Psoas muscle (tissue), 8 donors: ENCODE results near the gene RGL2. TPM values are rescaled to one million over a fixed set of nuclear protein-coding genes. Genes with fewer than 3 reads are reported as not detected.

Experiments
- ATAC-seq, 4 donors: fragments of 200-7000 bp; cut with Tn5 transposase; one replicate each; pipeline ENCODE4 v1.9.1; 2020; ENCODE audit warnings: moderate library complexity in 3 of 4, mild to moderate bottlenecking in 2 of 4
- DNase-seq, 2 donors: peaks; one replicate each; pipeline ENCODE4 v3.0.0-alpha.2; 2020
- H3K27ac ChIP-seq: fragments of 200-600 bp; one replicate; pipeline ENCODE4 v1.8.0; 2022
- H3K27me3 ChIP-seq, 3 donors: fragments of 200-600 bp in 1 of 3; one replicate each; pipeline versions ENCODE4 v1.6.1 to v1.8.0; 2013 to 2022; ENCODE audit warnings: low read length in 2 of 3, mild to moderate bottlenecking in 2 of 3, moderate library complexity in 1 of 3; ENCODE audit not compliant: insufficient read depth in 3 of 3
- H3K36me3 ChIP-seq, 2 donors: fragments of 200-600 bp in 1 of 2; one replicate each; pipeline versions ENCODE4 v1.6.1 to v1.8.0; 2013 to 2022; ENCODE audit warnings: low read depth in 1 of 2, mild to moderate bottlenecking in 1 of 2, moderate library complexity in 1 of 2; ENCODE audit not compliant: insufficient read depth in 1 of 2
- H3K4me1 ChIP-seq: fragments of 200-600 bp; one replicate; pipeline ENCODE4 v1.8.0; 2022
- H3K4me3 ChIP-seq: fragments of 200-600 bp; one replicate; pipeline ENCODE4 v1.8.0; 2022; ENCODE audit warnings: mild to moderate bottlenecking
- H3K9me3 ChIP-seq: fragments of 200-600 bp; one replicate; pipeline ENCODE4 v1.8.0; 2022
- WGBS, 3 donors: extraction: QIAGEN DNeasy Blood & Tissue Kit; methylation state at CpG; one replicate each; pipeline versions ENCODE4 v1.1.6 to v1.1.7; 2013; 5-methylcytosine and 5-hydroxymethylcytosine counted together
- intact Hi-C, 2 donors: fragments of 100-400 bp; cut with DNase I; formaldehyde crosslinking; loops; one replicate each; pipeline versions ENCODE4 v1.11.0 to v1.14.2; 2022
- polyA plus RNA-seq, 3 donors: library from polyadenylated mRNA; stranded (reverse); fragments of 200-250 nt; gene quantifications; one replicate each; pipeline ENCODE4 v1.2.3, GENCODE V29; 2013
- total RNA-seq, 4 donors: library from RNA; stranded (reverse); fragmentation: NEBNext Ultra II Directional in 2 of 4; extraction: Animal tissue kit (Norgen Biotek cat#: 25700) in 2 of 4; gene quantifications; one replicate each; pipeline versions ENCODE4 v1.2.1 to v1.2.4, GENCODE V29; 2021 to 2023
- TF ChIP-seq, protein P1 (sequence below): fragments of 200-600 bp; IDR thresholded peaks from one replicate; pipeline ENCODE4 v1.8.0; 2022; ENCODE audit warnings: antibody characterized with exemption
- donor health status: healthy with polysubstance abuse.
- donor health status: DM: no; HTN: no; CAD: no; lungs with moderate emphysema.
- donor health status: Bipolar disorder and iron deficiency.
- donor health status: healthy.
- donor health status: DM: yes; HTN: yes; CAD: no.
- donor health status: DM: no; HTN: no; CAD: no.
- donor health status: DM: no; HTN: no; CAD: no.
- donor health status: DM: yes; HTN: yes; CAD: no.

RGL2 gene
- total and polyA plus RNA-seq, 7 donors = 30.5 to 66.1 (median 52.1) TPM

DNA sequence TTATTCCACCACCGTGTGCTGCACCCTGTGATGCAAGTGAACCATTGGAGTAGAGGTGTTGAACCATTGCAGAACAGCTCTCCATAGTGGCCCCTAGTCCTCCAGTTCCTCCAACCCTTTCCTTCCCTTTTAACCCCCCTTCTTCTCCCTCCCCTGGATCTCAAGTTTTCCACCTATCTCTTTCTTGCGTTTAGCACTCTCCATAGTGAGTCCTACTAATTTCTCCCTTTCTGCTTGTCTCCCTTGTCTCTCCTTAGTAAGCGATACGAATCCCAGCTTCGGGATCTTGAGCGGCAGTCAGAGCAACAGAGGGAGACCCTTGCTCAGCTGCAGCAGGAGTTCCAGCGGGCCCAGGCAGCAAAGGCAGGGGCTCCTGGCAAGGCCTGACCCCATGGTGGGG, 8.3 kb downstream of the RGL2 start:
- peak overlapping the region; percentile 77 for H3K27ac ChIP-seq
- H3K36me3 ChIP-seq = peaks cover 3 to 78% of the 10 kb centered on the region in 2 donors
- TF ChIP-seq, protein P1, sequence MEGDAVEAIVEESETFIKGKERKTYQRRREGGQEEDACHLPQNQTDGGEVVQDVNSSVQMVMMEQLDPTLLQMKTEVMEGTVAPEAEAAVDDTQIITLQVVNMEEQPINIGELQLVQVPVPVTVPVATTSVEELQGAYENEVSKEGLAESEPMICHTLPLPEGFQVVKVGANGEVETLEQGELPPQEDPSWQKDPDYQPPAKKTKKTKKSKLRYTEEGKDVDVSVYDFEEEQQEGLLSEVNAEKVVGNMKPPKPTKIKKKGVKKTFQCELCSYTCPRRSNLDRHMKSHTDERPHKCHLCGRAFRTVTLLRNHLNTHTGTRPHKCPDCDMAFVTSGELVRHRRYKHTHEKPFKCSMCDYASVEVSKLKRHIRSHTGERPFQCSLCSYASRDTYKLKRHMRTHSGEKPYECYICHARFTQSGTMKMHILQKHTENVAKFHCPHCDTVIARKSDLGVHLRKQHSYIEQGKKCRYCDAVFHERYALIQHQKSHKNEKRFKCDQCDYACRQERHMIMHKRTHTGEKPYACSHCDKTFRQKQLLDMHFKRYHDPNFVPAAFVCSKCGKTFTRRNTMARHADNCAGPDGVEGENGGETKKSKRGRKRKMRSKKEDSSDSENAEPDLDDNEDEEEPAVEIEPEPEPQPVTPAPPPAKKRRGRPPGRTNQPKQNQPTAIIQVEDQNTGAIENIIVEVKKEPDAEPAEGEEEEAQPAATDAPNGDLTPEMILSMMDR = no peak
- ATAC-seq (no peak), DNase-seq (no peak)
- H3K4me1 ChIP-seq = peaks cover 18% of the 10 kb centered on the region
- no peaks in the 10 kb centered on the region for H3K27me3 ChIP-seq
- intact Hi-C loops = no loop called here
- H3K9me3 ChIP-seq = no peaks in the 10 kb centered on the region
- H3K4me3 ChIP-seq = peak overlapping the region; percentile 85
- 58 to 69% (median 65%) methylated on average over 7 of the region's 7 CpGs for WGBS, 3 donors

DNA sequence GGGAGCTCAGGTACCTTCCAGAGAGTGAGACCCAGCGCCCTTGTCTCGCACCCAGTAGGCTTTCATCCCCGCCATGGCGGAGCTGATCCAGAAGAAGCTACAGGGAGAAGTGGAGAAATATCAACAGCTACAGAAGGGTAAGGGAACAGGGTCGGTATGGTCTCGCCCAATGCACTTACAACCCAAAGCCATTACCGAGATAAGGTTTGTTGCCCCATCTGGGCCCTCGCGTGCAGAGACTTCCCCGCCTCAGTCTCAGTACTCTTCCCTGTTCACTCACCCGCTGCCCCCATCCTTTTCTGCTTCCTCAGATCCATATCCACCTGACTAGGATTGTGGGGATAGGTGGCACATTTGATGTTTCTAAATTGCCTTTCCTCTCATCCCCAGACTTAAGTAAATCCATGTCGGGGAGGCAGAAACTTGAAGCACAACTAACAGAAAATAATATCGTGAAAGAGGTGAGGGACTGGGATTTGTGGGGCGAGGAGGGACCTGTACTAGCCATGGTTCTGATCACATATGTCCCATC, 8.9 kb downstream of the RGL2 start:
- TF ChIP-seq, protein P1 = no peak
- DNase-seq (no peak), ATAC-seq (peak in 2 of 4 donors; percentile 2 to 10)
- Histone ChIP-seq H3K27me3 (no peaks in the 10 kb centered on the region), H3K27ac (peak overlapping the region; percentile 77), H3K4me1 (peaks cover 18% of the 10 kb centered on the region), H3K9me3 (no peaks in the 10 kb centered on the region), H3K4me3 (peak overlapping the region; percentile 85), H3K36me3 (peaks cover 3 to 78% of the 10 kb centered on the region in 2 donors)
- intact Hi-C loops = loop anchor here in 1 of 2 donors (1.0 to 5.0 kb wide), 3 partner anchors 10 to 1163 kb away; partner anchors contain the start of genes ATF6B and RPS18
- WGBS, 3 donors = 2 to 4% (median 2%) methylated on average over 11 to 14 of the region's 14 CpGs

DNA sequence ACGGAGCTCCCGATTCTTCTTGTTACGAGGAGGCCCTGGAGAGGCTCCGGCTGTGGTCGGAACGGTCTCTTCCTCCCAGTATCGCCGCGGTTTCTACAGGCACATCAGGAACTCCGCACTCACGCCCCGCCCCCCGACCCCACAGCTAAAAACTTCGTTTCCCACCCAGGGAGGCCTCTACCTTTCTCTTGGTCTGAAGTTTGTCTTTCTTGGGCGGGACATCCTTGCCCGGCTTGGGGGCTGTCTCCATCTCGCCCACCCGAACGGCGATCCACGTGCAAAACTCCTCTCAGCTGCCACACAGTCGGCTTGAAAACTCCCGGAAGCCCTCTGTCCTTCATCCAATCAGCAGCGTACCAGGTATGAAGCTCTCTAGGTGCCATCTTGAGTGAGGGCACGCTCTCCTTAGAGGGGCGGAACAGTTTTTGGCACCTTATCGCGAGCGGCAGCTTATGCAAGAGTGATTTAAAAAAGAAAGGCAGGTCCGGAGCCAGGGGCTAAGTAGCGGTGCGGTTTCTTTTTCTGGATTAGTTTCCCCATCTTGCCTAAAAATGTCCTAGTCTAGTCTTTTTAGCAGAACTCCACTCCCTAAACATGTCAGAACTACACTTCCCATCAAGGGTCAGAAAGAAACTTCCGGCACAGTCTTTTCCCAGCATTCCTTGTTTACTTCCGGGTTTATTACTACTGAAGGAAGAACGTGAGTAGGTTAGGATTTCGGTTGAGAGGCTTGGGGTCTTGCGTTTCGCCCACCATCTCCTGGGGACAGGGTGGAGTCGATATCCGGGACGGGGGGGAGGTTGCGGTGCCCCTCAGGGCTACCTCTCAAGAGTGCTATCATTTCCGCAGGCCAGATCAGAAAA, 9.6 kb downstream of the RGL2 start, which contains the start of the genes PFDN6 and WDR46:
TSS of gene PFDN6 (plus strand) at position 681 of the 863 bp plus-strand sequence. CDS start 256 bp downstream, outside the sequence.
TSS of gene WDR46 (minus strand) at position 319 of the 863 bp plus-strand sequence. CDS start at position 250, 69 bp downstream.
- TF ChIP-seq, protein P1 = no peak
- peaks cover 3 to 78% of the 10 kb centered on the region in 2 donors for H3K36me3 ChIP-seq
- WGBS, 3 donors = 0% methylated on average over 38 to 43 of the region's 43 CpGs
- no peaks in the 10 kb centered on the region for H3K9me3 ChIP-seq
- intact Hi-C loops = loop anchor here in 1 of 2 donors (1.0 to 5.0 kb wide), 3 partner anchors 9 to 1162 kb away; partner anchors contain the start of genes ATF6B and RPS18
- H3K27me3 ChIP-seq = no peaks in the 10 kb centered on the region
- H3K4me3 ChIP-seq = peak within 1 kb of the TSS; percentile 85
- ATAC-seq (peak; percentile 94 to 97 (median 96)), DNase-seq (peak; percentile 76 to 85)
- H3K4me1 ChIP-seq = peaks cover 18% of the 10 kb centered on the region
- H3K27ac ChIP-seq = peak within 1 kb of the TSS; percentile 77

DNA sequence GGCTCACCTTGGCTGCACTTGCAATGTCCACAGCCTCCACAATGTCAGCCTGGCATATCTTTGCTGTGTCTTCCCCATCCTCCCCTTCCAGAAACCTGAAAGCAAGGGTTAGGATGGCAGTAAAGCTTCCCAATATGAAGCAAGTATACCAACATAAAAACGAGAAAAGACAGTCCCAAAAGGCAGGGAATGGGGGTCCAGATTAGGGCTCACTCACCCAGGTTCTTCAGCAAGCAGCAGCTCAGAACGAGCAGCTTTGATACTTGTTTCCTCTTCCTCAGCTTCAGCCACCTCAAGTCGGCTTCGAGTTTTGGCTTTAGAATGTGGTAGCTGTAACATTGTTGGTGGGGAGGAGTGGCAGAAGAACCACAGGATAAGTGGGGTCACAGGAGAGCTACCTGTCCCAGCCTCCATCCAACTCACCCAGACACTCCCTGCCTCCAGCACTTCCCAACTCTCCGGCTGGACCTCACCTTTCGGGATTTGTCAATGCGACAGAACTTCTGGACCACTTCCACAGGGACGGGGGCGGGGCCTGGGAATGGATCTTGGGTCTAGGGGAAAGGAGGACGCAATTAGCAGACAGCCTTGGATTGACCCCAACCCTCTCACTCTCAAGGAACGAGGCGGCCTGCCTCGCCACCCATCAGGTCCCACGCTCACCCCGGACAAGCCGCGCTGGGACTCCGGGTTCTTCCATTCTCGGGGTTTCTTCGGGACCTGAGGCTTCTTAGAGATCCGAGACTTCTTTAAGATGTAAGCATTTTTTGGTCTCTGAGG, 10.4 kb downstream of the RGL2 start:
- Histone ChIP-seq H3K4me3 (peak overlapping the region; percentile 85), H3K9me3 (no peaks in the 10 kb centered on the region), H3K27ac (peak overlapping the region; percentile 77), H3K36me3 (peaks cover 3 to 78% of the 10 kb centered on the region in 2 donors), H3K4me1 (peaks cover 18% of the 10 kb centered on the region), H3K27me3 (no peaks in the 10 kb centered on the region)
- WGBS, 3 donors = 12 to 16% (median 15%) methylated on average over 21 of the region's 21 CpGs
- no peak for DNase-seq
- intact Hi-C loops = loop anchor here in 1 of 2 donors (2.0 to 5.0 kb wide), 2 partner anchors 16 to 1161 kb away; partner anchors contain the start of genes ATF6B and RPS18
- peak in 1 of 4 donors; percentile 4 for ATAC-seq
- TF ChIP-seq, protein P1 = no peak
